Hepatic stellate cell (primary cell): ENCODE measurements around the gene ANKRD27.
"Not testable (repeated sequence)": the region's sequence is repeated elsewhere in the genome, so short reads cannot be mapped to it uniquely, and the experiment has no call there.

Experiments used
- DNase-seq: peaks from one replicate; pipeline ENCODE4 v3.0.0; 2011; ENCODE audit warnings: low spot score

Gene ANKRD27

GRCh38 chr19:32599736-32600157, 75.2 kb downstream of the ANKRD27 start:
- peak; percentile 50 for DNase-seq

- no peak for DNase-seq
Observed at GRCh38 chr19:32599258-32599657, 75.7 kb downstream of the ANKRD27 start.

DNA sequence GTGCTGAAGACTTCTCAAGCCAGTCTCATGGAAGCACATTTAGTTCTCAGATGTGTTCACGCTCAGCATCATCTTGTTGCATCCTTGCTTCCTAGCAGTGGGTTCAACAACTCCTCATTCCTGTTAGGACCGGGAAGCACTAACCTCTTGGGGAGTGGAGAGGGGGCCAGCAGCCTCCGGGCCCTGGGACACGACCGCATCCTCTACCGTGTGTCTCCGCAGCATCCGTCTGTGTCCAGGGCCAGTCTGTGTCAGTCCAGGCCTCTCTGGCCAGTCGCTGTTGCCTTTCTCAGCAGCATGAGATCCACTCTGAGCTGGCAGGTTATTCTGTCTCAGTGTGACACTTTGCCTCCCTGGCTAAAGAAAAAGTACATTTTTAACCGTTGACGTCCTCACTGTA, 77.0 kb downstream of the ANKRD27 start:
- DNase-seq, result no peak

GRCh38 chr19:32595491-32595890, 79.5 kb downstream of the ANKRD27 start:
- DNase-seq, result no peak

- no peak for DNase-seq
Observed at GRCh38 chr19:32594021-32594420, 81.0 kb downstream of the ANKRD27 start.

GRCh38 chr19:32587747-32588504, 87.1 kb downstream of the ANKRD27 start:
- DNase-seq, result not testable (repeated sequence)

- DNase-seq, result peak; percentile 21
Observed at GRCh38 chr19:32581705-32582179, 93.2 kb downstream of the ANKRD27 start.

DNA sequence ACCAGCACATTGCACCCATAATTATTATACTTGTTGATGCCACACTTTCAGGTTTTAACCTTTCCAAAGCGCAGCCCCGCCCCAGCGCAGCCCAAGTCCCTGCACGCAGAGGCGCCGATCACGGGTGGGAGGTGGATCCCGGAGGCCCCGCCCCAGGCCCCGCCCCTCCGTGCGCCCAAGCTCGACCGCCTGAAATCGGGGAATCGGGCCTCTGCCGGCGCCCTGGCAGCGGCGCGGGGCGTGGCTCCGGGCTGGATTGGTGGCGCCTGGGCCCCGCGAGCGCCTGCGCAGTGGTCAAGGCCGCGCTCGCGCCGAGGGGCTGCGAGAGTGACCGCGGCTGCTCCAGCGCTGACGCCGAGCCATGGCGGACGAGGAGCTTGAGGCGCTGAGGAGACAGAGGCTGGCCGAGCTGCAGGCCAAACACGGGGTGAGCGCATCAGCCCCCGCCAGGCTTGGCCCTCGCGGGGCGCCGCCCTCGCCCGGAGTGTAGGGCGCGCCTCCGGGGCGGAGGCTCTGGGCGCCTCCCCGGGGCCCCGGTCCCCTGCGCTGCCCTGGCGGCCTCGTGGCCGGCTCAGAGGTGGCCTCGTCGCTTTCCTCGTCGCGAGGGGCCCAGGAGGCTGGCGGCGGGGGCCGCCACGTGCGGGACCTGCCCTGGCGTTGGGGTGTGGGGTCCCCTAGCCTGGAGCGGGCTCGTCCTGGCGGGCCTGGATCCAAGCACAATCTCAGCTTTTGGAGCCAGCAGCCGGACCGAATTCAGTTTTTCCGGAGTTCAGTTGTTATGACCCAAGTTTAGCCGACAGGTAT, 93.9 kb downstream of the ANKRD27 start, which contains the start of gene PDCD5:
Gene PDCD5 (plus strand): TSS at position 290 of the 804 bp plus-strand sequence. CDS start 72 bp downstream, at position 362.
- peak; percentile 94 for DNase-seq

- DNase-seq, result no peak
Observed at GRCh38 chr19:32580353-32580900, 94.6 kb downstream of the ANKRD27 start.

DNA sequence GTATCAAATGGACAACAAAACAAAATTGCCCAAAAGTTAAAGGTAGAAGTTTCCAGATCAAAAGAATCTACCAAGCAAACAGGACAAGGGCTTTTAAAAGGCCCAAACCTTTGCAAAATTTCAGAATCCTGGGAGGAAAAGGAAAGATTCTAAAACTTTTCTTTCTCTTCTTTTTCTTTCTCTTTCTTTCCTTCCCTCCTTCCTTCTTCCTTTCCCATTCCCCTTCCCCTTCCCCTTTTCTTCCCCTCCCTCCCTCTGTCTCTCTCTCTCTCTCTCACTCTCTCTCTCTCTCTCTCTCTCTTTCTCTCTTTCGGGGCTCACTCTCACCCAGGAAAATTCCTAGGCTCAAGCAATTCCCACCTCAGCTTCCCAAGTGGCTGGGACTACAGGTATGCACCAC, 98.2 kb downstream of the ANKRD27 start:
- no peak for DNase-seq

GRCh38 chr19:32573492-32573794, 101.5 kb downstream of the ANKRD27 start:
- DNase-seq, result no peak

- not testable (repeated sequence) for DNase-seq
Observed at GRCh38 chr19:32572700-32573491, 102.1 kb downstream of the ANKRD27 start.

DNA sequence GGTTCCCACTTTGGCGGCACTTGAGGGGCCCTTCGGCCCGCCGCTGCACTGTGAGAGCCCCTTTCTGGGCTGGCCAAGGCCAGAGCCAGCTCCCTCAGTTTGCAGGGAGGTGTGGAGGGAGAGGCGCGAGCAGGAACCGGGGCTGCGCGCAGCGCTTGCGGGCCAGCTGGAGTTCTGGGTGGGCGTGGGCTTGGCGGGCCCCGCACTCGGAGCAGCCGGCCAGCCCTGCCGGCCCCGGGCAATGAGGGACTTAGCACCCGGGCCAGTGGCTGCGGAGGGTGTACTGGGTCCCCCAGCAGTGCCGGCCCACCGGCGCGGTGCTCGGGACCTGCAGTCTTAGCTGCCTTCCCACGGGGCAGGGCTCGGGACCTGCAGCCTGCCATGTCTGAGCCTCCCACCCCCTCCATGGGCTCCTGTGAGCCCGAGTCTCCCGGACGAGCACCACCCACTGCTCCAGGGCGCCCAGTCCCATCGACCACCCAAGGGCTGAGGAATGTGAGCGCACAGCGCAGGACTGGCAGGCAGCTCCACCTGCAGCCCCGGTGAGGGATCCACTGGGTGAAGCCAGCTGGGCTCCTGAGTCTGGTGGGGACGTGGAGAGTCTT, 103.4 kb downstream of the ANKRD27 start:
- DNase-seq, result not testable (repeated sequence)

- peak; percentile 43 for DNase-seq
Observed at GRCh38 chr19:32570081-32570785, 104.7 kb downstream of the ANKRD27 start.

DNA sequence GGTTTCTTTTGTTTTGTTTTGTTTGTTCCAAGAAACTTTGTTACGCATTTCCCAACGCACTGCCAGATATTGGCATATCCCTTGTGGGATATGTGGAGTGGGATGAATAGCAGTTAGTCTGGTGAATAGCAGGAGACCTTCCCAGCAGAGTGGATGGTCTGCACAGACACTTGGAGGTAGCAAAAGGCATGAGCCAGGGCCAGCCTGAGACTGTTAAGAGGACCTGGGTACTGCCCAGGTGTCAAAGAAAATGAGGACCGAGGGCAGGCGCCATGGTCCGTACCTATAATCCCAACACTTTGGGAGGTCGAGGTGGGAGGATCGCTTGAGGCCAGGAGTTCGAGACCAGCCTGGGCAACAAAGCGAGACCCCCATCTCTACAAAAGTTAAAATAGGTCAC, 107.5 kb downstream of the ANKRD27 start:
- no peak for DNase-seq

GRCh38 chr19:32566246-32566830, 108.6 kb downstream of the ANKRD27 start:
- DNase-seq, result peak; percentile 46

DNA sequence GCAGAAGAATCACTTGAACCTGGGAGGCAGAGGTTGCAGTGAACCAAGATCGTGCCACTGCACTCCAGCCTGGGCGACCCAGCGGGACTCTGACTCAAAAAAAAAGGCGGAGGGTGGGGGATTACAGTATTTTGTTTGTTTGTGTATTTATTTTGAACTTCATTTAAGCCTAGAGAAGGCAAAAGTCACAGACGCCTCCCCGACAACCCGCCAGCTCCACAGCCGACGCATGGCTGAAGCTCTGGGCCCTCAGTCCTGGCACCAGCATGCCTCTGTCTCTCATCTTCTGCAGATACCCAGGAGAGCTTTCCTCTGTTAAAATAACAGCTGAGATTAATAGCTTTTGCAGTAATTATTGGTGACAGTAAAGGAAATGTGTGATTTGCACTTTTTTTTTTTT, 111.2 kb downstream of the ANKRD27 start:
- DNase-seq, result no peak

GRCh38 chr19:32558607-32559228, 116.3 kb downstream of the ANKRD27 start:
- DNase-seq, result no peak

- DNase-seq, result no peak
Observed at GRCh38 chr19:32555786-32556185, 119.2 kb downstream of the ANKRD27 start.

- DNase-seq, result no peak
Observed at GRCh38 chr19:32550666-32551065, 124.3 kb downstream of the ANKRD27 start.
